Hepatocyte (in vitro differentiated cells): ENCODE measurements around the gene MN1. TPM values are rescaled to one million over a fixed set of nuclear protein-coding genes. Genes with fewer than 3 reads are reported as not detected.

Experiments used
- DNase-seq: peaks from one replicate; pipeline ENCODE4 v3.0.0-alpha.2; 2016; ENCODE audit warnings: low spot score
- H2AFZ ChIP-seq: fragments of 200-600 bp; sonication (generic); 2 replicates; pipeline ENCODE4 v1.6.0; 2016; ENCODE audit warnings: antibody characterized with exemption, mild to moderate bottlenecking
- H3K27ac ChIP-seq: fragments of 200-600 bp; sonication (generic); 2 replicates; pipeline ENCODE4 v1.5.1; 2016; ENCODE audit warnings: mild to moderate bottlenecking
- H3K27me3 ChIP-seq: fragments of 200-600 bp; sonication (generic); 2 replicates; pipeline ENCODE4 v1.6.1; 2016
- H3K36me3 ChIP-seq: fragments of 200-600 bp; sonication (generic); replicated peaks from 2 replicates; pipeline ENCODE4 v1.5.1; 2016; ENCODE audit warnings: low read depth; ENCODE audit not compliant: insufficient read depth
- H3K4me1 ChIP-seq: fragments of 200-600 bp; sonication (generic); 2 replicates; pipeline ENCODE4 v1.5.1; 2016; ENCODE audit warnings: mild to moderate bottlenecking, moderate library complexity; ENCODE audit not compliant: insufficient read depth
- H3K4me2 ChIP-seq: fragments of 200-600 bp; sonication (generic); 2 replicates; pipeline ENCODE4 v1.6.0; 2016
- H3K4me3 ChIP-seq: fragments of 200-600 bp; sonication (generic); 2 replicates; pipeline ENCODE4 v1.5.1; 2016; ENCODE audit warnings: mild to moderate bottlenecking
- H3K79me2 ChIP-seq: fragments of 200-600 bp; sonication (generic); 2 replicates; pipeline ENCODE4 v1.6.0; 2017; ENCODE audit warnings: mild to moderate bottlenecking
- H3K9me2 ChIP-seq: fragments of 200-600 bp; sonication (generic); replicated peaks from 2 replicates; pipeline ENCODE4 v1.6.0; 2017; ENCODE audit warnings: mild to moderate bottlenecking; ENCODE audit not compliant: insufficient read depth
- H3K9me3 ChIP-seq: fragments of 200-600 bp; sonication (generic); 2 replicates; pipeline ENCODE4 v1.5.1; 2016; ENCODE audit warnings: low read depth, mild to moderate bottlenecking
- H4K20me1 ChIP-seq: fragments of 200-600 bp; sonication (generic); 2 replicates; pipeline ENCODE4 v1.6.0; 2016; ENCODE audit warnings: mild to moderate bottlenecking; ENCODE audit not compliant: insufficient read depth, poor library complexity, severe bottlenecking
- CTCF ChIP-seq: fragments of 200-600 bp; sonication (generic); IDR thresholded peaks from 2 replicates; pipeline ENCODE4 v1.5.1; 2016; ENCODE audit warnings: antibody characterized with exemption, mild to moderate bottlenecking; ENCODE audit not compliant: poor library complexity
- EZH2 ChIP-seq: fragments of 200-600 bp; sonication (generic); IDR thresholded peaks from 2 replicates; pipeline ENCODE4 v1.6.1; 2016; ENCODE audit warnings: antibody characterized with exemption, mild to moderate bottlenecking, borderline replicate concordance
- EZH2phosphoT487 ChIP-seq: fragments of 200-600 bp; sonication (generic); IDR thresholded peaks from one replicate; pipeline ENCODE4 v1.6.1; 2018; ENCODE audit warnings: antibody characterized with exemption, mild to moderate bottlenecking, low read depth, moderate library complexity; ENCODE audit not compliant: unreplicated experiment, severe bottlenecking
- WGBS: methylation state at CpG from one replicate; pipeline ENCODE4 v1.1.6; 2016; ENCODE audit warnings: low lambda C conversion rate; ENCODE audit errors: missing lambda C conversion rate; 5-methylcytosine and 5-hydroxymethylcytosine counted together
- polyA plus RNA-seq: library from polyadenylated mRNA; unstranded; fragments of >200 nt; fragmentation: Nextera tagmentation; extraction: Ambion mirVana; gene quantifications from 2 replicates; pipeline ENCODE4 v1.2.1, GENCODE V29; 2016
- total RNA-seq: library from RNA; depleted of rRNA; stranded (reverse); fragments of >200 nt; gene quantifications from 2 replicates; pipeline ENCODE4 v1.2.3, GENCODE V29; 2014

MN1 gene
- total and polyA plus RNA-seq, 2 experiments from 2014 or later, result 2.3 to 4.4 TPM

GRCh38 chr22:27731621-27732020 is 69.9 kb downstream of the MN1 start:
- Histone ChIP-seq H3K4me1 (peaks cover 8% of the 10 kb centered on the region), H3K79me2 (no peaks in the 10 kb centered on the region), H3K9me2 (no peaks in the 10 kb centered on the region), H3K4me2 (no peak overlapping the region), H4K20me1 (no peaks in the 10 kb centered on the region), H2AFZ (no peak overlapping the region), H3K27me3 (no peaks in the 10 kb centered on the region), H3K4me3 (no peak overlapping the region), H3K27ac (no peak overlapping the region), H3K36me3 (no peaks in the 10 kb centered on the region), H3K9me3 (no peaks in the 10 kb centered on the region)
- 78% methylated on average over 3 of the region's 3 CpGs for WGBS
- TF ChIP-seq EZH2phosphoT487, result no peak
- no peak for TF ChIP-seq CTCF
- no peak for TF ChIP-seq EZH2
- no peak for DNase-seq

- WGBS, result 86% methylated on average over 9 of the region's 9 CpGs
Measured at GRCh38 chr22:27730641-27731433, 70.7 kb downstream of the MN1 start.

GRCh38 chr22:27729246-27729645 is 72.3 kb downstream of the MN1 start:
- Histone ChIP-seq H3K4me1 (peaks cover 11% of the 10 kb centered on the region), H4K20me1 (no peaks in the 10 kb centered on the region), H3K9me2 (no peaks in the 10 kb centered on the region), H2AFZ (no peak overlapping the region), H3K9me3 (no peaks in the 10 kb centered on the region), H3K4me2 (no peak overlapping the region), H3K4me3 (no peak overlapping the region), H3K79me2 (no peaks in the 10 kb centered on the region), H3K27ac (no peak overlapping the region), H3K27me3 (no peaks in the 10 kb centered on the region), H3K36me3 (no peaks in the 10 kb centered on the region)
- no peak for DNase-seq
- 70% methylated on average over 4 of the region's 4 CpGs for WGBS
- TF ChIP-seq EZH2phosphoT487 (no peak), EZH2 (no peak), CTCF (no peak)

More at GRCh38 chr22:27730641-27731433, 70.7 kb downstream of the MN1 start:
- H3K4me2 ChIP-seq, result no peak overlapping the region
- no peak overlapping the region for H2AFZ ChIP-seq
- H3K27ac ChIP-seq, result no peak overlapping the region
- no peak for TF ChIP-seq EZH2
- no peak for TF ChIP-seq EZH2phosphoT487
- TF ChIP-seq CTCF, result no peak
- H4K20me1 ChIP-seq, result no peaks in the 10 kb centered on the region
- H3K9me3 ChIP-seq, result no peaks in the 10 kb centered on the region
- no peaks in the 10 kb centered on the region for H3K9me2 ChIP-seq
- no peaks in the 10 kb centered on the region for H3K36me3 ChIP-seq
- H3K4me3 ChIP-seq, result no peak overlapping the region
- peaks cover 11% of the 10 kb centered on the region for H3K4me1 ChIP-seq
- DNase-seq, result no peak
- no peaks in the 10 kb centered on the region for H3K27me3 ChIP-seq
- H3K79me2 ChIP-seq, result no peaks in the 10 kb centered on the region
